Measurements from ENCODE around the gene MBL2.

Gene MBL2

GRCh38 chr10:52772623-52773022 lies at the start of gene MBL2:
TSS of gene MBL2 (minus strand) at chr10:52772784. CDS start at chr10:52771635, 1,149 bp downstream.
- no peak for DNase-seq

- no peak for DNase-seq
These were observed 47.7 kb upstream of the MBL2 start for GRCh38 chr10:52820309-52820708.

GRCh38 chr10:52818019-52818418 lies 45.4 kb upstream of the MBL2 start:
- no peak for DNase-seq

DNA sequence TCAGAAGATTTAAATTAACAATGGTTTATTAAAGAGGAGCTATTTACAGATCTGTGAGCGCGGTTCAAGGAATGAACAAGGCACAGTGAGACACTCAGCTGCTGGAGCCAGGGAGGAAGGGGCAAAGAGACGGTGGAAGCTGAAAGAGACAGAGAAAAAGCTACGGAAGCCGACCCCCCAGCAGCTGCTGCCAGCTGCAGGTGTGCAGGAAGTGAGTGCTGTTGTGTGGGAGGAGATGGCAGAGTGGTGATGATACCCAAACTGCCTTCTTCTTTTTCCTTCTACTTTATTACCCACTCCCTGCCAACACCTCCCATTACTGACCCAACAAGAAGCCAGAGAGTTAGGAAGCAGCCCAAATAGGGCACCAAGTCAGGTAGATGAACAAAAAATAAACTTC lies 41.9 kb upstream of the MBL2 start:
- DNase-seq: no peak

DNA sequence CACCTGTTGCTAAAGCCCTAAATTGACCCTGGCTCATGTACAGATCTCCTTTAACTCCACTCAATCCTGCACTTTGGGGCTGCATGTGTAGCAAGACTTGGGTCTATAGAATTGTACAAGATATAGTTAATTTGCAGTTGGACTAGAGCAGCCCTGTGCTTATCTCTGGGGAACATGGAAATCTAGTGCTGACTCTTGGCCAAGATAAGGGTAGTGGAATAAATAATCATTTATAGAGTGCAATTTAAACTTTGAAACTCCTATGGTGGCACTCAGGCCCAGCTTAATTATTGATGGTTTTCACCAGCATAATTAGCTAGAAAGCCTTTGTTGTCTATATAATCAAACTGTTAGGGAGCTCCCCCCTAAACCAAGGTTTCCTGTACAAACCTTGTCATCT lies 39.2 kb upstream of the MBL2 start:
- no peak for DNase-seq

GRCh38 chr10:52810761-52811160 lies 38.2 kb upstream of the MBL2 start:
- no peak for DNase-seq

- no peak for DNase-seq
These were observed 35.2 kb upstream of the MBL2 start for GRCh38 chr10:52807803-52808202.

GRCh38 chr10:52805414-52806285 lies 33.1 kb upstream of the MBL2 start:
- DNase-seq: no peak

DNA sequence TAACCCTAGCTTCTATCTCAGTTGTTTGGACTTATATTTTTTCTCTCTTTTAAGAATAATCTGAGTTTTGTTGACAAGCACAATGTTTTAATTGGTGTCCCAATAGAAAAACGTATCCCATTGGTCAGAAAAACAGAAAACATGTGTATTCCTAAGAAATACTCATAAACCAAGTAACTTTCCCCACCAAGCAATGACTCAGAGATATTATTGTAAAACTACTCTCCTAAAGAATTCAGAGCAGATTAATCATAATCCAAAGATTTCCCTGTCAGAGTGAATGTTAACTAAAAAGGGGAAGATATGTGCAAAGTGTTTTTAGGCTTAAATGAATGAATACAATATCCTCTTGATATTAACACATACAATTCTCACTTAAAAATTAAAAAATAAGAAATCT lies 29.4 kb upstream of the MBL2 start:
- DNase-seq: no peak

DNA sequence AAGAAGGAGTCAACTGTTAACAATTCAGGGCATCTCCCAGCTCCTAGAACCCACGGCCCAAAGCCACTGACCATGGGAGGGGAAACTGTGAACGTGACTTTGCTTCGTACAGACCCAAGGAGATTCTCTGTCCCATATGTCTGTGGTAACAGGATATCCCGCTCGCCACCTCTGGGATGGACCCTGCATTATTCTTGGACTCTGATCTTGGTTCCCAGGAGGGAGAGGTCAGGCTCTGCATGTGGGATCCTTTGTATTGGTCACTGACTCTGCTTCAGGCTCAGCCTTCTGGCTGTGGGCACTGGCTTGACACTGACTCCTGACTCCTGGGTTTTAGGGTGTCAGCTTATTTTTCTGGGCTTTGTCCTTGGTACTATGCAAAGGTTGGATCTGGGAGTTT lies 13.5 kb upstream of the MBL2 start:
- DNase-seq: no peak

DNA sequence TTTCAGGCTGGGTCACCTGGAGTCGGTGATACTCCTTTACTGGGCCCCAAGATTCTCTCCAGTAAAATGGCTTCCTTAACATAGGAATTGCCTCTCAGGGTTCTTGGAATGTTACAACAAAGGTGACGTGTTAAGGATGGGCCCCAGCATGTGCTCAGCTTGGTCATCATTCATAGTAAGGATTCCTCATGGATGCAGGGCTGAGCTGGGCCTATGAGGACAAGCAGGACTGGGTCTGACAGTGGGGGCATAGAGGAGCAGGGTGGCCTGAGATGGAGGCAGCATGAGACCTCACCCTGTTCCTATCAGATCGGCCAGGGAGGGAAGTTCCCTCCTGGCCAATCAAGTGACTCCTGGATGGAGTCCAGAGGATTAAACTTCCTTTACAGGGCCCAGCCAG lies 12.8 kb upstream of the MBL2 start:
- no peak for DNase-seq

DNA sequence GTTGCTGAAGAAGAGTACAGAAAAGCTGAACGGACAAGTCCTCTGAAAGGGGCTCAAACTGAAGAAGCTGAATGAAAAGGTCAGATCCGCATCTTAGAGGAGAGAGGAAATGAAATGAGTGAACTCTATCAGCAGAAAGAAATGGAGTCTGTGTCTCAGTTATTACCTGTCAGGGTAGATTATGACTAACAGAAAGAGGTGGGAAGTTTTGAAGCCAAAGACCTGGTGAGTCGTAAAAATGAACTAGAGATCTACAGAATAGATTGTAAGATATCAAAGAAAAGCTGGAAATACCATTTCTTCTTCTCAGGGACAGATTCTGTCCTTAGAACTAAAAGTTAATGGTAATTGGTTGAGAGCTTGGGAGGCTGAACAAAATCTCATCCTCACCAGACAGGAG lies 11.1 kb upstream of the MBL2 start:
- DNase-seq: no peak

- DNase-seq: no peak
These were observed 10.0 kb upstream of the MBL2 start for GRCh38 chr10:52782554-52782953.

GRCh38 chr10:52780391-52781155 lies 8.0 kb upstream of the MBL2 start:
- DNase-seq: no peak

DNA sequence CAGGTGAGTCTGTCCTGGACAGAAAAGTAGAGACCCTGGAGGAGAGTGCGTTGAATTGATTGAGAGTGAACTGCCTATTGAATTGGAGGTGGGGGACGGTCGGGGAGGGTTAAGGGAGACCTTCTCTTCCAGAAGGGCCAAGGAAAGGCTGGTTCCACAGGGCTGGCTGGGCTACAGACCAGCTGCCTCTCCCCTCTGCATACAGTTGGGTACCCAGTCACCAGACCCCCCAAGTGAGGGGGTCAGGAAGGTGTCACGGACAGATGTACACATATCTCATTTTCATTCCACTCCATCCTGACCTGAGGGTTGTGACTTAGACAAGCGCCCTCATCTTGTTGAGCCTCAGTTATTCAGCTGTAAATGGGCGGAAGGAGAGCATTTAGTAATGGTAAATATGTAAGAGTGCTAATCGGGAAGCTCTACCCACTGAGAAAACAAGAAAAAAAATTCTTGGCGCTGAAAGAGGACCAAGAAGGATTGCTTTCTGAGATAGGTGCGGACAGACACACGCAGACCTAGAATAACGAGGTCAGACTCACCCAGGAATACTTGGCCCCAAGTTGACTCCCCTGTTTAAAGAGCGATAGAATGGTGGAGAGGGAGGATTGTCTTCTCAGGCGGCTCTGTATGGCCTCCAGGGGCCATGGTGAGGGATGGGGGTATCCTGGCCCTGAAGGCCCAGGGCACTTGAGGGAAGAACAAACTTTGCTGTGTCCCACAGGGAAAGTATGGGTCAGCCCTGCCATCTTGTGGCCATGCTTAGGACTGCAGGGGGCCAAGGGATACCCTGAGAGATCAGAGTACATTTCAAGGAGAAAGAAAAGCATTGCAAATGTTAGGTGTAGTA lies 7.2 kb upstream of the MBL2 start:
- DNase-seq: peak; percentile 43

DNA sequence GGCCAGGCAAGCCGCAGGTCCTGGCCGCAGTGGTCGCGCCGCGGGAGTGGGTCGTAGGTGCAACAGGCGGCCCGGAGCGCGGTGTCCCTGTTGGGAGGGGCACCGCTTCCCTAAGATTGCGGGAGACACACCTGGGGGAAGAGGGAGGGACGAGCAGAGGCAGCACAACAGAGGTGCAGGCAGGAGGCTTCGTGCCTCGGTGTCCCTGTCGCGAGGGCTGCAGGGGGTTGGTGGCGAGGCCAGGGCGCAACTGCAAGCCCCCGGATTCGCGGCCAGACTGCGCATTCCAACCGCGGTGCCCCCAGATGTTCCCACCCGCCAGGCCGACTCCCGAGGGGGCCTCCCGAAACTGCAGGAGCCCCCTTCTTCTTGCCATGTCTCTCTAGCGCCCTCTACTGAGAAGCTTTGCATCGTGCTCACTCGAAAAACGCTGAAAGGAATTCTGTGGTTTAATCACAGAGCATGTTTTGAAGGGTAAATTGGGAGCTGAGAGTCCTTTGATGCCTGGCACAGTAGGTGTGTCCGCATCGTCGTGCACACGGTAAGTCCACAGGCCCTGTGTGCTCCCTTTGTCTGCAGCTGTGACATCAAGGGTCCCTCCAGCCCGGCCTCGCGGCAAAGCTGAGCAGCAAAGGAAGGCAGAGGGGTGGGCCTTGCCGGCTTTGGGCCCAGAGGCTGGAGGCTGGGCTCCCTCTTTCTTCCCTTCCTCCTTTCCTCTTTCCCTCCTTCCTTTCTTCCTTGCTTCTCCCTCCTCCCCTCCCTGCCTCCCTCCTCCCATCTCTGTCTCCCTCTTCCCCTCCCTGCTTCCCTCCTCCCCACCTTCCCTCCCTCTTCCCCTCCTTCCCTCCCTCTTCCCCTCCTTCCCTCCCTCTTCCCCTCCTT lies 6.2 kb upstream of the MBL2 start:
- DNase-seq: no peak

GRCh38 chr10:52777414-52777813 lies 4.8 kb upstream of the MBL2 start:
- DNase-seq: no peak

- no peak for DNase-seq
These were observed 3.9 kb upstream of the MBL2 start for GRCh38 chr10:52776471-52776903.

DNA sequence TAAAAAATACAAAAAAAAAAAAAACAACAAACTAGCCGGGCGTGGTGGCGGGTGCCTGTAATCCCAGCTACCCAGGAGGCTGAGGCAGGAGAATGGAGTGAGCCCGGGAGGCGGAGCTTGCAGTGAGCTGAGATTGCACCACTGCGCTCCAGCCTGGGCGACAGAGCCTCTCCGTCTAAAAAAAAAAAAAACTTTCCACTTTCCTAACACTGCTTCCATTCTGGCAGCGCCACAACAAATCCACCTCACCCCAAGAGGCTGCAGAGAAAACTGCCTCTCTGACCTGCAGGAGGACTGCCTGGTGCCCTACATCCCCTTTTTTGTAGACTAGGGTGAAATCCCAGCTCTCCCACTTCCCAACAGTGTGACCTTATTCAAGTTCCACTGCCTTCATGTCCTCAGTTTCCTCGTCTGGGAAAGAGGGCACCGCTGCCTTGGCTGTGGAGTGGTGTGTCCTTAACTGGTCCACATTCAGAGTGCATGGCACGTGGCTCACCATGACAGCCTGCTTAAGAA lies 2.6 kb upstream of the MBL2 start:
- no peak for DNase-seq

GRCh38 chr10:52774600-52775106 lies 2.1 kb upstream of the MBL2 start:
- DNase-seq: no peak

DNA sequence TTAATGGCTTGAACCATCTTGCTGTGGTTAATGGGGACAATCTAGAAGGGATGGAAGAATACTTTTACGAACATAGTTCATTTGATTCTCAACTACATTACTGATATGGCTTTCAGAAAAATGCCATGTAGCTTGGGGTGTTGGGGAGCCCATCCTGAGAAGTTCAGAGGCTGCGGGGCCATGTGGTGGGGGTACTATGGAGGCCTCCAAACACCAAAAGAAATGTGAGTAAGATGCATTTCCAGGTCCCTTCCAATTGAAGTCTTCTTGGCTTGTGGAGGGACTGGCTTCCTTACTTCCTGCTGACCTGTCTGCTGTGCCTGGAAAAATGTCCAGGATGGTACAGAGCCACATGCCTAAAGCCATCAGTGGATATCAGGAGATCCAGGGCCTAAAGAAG lies 1.6 kb upstream of the MBL2 start:
- no peak for DNase-seq

All from stimulated activated CD4-positive, alpha-beta T cell treated with anti-CD3 and anti-CD28 coated beads, Interleukin-1b, Interleukin-23, amount 100 ng/mL, for 48 hours (primary cell).